ENCODE data around the gene MCEMP1. TPM values are rescaled to one million over a fixed set of nuclear protein-coding genes. Genes with fewer than 3 reads are reported as not detected.

The MCEMP1 gene
- polyA plus RNA-seq, 4 donors, result 0.03 to 1.4 (median 0.48) TPM

DNA sequence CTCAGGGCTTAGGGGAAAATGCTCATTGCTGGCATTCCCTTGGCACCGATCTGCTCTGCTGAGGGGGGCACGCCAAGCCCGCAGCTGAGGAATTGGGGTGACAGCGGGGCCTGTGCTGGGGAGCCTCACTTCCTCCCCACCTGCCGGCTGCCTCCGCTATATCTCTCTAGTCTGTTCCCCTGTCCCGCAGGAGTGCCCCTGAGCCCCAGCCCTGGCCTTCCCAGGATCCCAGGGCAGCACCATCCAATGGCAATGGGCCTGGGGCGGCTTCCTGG lies 30.5 kb upstream of the MCEMP1 start:
- no peak for DNase-seq
- no peaks in the 10 kb centered on the region for H3K4me1 ChIP-seq (ENCODE audit: control insufficient read depth in 3 of 3, insufficient read depth in 2 of 3, low read depth in 1 of 3, low read length in 2 of 3)
- FAIRE-seq, result no peak
- WGBS, 3 donors, result 83 to 92% (median 86%) methylated on average over 8 of the region's 8 CpGs
- H3K36me3 ChIP-seq (ENCODE audit: control insufficient read depth in 3 of 3, insufficient read depth in 2 of 3, low read depth in 1 of 3, low read length in 3 of 3), result peaks cover 6 to 63% (median 12%) of the 10 kb centered on the region in 3 donors
- no peak overlapping the region for H3K4me3 ChIP-seq (ENCODE audit: low read depth in 1 of 3, low read length in 3 of 3)
- H3K9me3 ChIP-seq (ENCODE audit: control insufficient read depth in 2 of 2, insufficient read depth in 1 of 2, low read depth in 1 of 2, low read length in 1 of 2), result no peaks in the 10 kb centered on the region
- peaks cover 0 to 6% (median 0%) of the 10 kb centered on the region in 3 donors for H3K27me3 ChIP-seq (ENCODE audit: control insufficient read depth in 3 of 3, insufficient read depth in 3 of 3, low read length in 3 of 3)
- H3K27ac ChIP-seq (ENCODE audit: low read depth in 1 of 3, low read length in 2 of 3), result no peak overlapping the region

GRCh38 chr19:7647156-7647555 lies 29.7 kb upstream of the MCEMP1 start:
- no peak overlapping the region for H3K27ac ChIP-seq (ENCODE audit: low read depth in 1 of 3, low read length in 2 of 3)
- H3K4me1 ChIP-seq (ENCODE audit: control insufficient read depth in 3 of 3, insufficient read depth in 2 of 3, low read depth in 1 of 3, low read length in 2 of 3), result no peaks in the 10 kb centered on the region
- DNase-seq (no peak), FAIRE-seq (no peak)
- peaks cover 4 to 55% (median 12%) of the 10 kb centered on the region in 3 donors for H3K36me3 ChIP-seq (ENCODE audit: control insufficient read depth in 3 of 3, insufficient read depth in 2 of 3, low read depth in 1 of 3, low read length in 3 of 3)
- no peak overlapping the region for H3K4me3 ChIP-seq (ENCODE audit: low read depth in 1 of 3, low read length in 3 of 3)
- no peaks in the 10 kb centered on the region for H3K9me3 ChIP-seq (ENCODE audit: control insufficient read depth in 2 of 2, insufficient read depth in 1 of 2, low read depth in 1 of 2, low read length in 1 of 2)
- H3K27me3 ChIP-seq (ENCODE audit: control insufficient read depth in 3 of 3, insufficient read depth in 3 of 3, low read length in 3 of 3), result peaks cover 0 to 7% (median 0%) of the 10 kb centered on the region in 3 donors
- WGBS, 3 donors, result 92 to 93% (median 93%) methylated on average over 21 to 26 of the region's 26 CpGs

DNA sequence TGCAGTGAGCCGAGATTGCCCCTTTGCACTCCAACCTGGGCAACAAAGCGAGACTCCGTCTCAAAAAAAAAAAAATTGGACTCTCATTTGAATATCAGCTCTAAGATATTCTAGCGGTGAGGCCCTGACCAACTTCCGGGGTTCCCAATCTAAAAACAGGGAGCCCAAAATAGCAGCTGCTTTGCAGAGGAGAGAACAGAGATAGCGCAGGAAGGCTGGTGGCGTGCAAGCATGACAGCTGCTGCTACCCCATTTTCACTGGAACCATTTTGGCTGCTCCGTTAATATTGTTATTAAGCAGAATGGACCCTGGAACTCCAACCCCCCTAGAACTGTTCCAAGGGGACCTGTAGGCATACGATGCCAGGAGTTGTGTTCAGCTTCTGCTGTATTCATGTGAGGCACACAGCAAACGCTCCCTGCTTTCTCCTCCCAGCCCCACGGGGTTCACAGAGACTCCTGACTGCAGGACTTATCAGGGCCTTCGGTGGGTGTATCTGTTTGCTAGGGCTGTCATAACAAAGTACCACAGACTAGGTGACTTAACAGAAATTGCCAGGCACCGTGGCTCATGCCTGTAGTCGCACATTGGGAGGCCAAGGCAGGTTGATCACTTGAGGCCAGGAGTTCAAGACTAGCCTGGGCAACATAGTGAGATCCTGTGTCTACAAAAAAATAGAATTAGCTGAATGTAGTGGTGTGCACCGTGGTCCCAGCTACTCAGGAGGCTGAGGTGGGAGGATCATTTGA lies 28.4 kb upstream of the MCEMP1 start:
- Histone ChIP-seq H3K9me3 (ENCODE audit: control insufficient read depth in 2 of 2, insufficient read depth in 1 of 2, low read depth in 1 of 2, low read length in 1 of 2) (no peaks in the 10 kb centered on the region), H3K4me1 (ENCODE audit: control insufficient read depth in 3 of 3, insufficient read depth in 2 of 3, low read depth in 1 of 3, low read length in 2 of 3) (no peaks in the 10 kb centered on the region), H3K27me3 (ENCODE audit: control insufficient read depth in 3 of 3, insufficient read depth in 3 of 3, low read length in 3 of 3) (peaks cover 0 to 7% (median 0%) of the 10 kb centered on the region in 3 donors), H3K36me3 (ENCODE audit: control insufficient read depth in 3 of 3, insufficient read depth in 2 of 3, low read depth in 1 of 3, low read length in 3 of 3) (peaks cover 4 to 42% (median 12%) of the 10 kb centered on the region in 3 donors), H3K4me3 (ENCODE audit: low read depth in 1 of 3, low read length in 3 of 3) (no peak overlapping the region), H3K27ac (ENCODE audit: low read depth in 1 of 3, low read length in 2 of 3) (no peak overlapping the region)
- 73 to 84% (median 78%) methylated on average over 15 of the region's 15 CpGs for WGBS, 3 donors
- FAIRE-seq (no peak), DNase-seq (no peak)

- Histone ChIP-seq H3K4me1 (ENCODE audit: control insufficient read depth in 3 of 3, insufficient read depth in 2 of 3, low read depth in 1 of 3, low read length in 2 of 3) (no peaks in the 10 kb centered on the region), H3K4me3 (ENCODE audit: low read depth in 1 of 3, low read length in 3 of 3) (no peak overlapping the region), H3K9me3 (ENCODE audit: control insufficient read depth in 2 of 2, insufficient read depth in 1 of 2, low read depth in 1 of 2, low read length in 1 of 2) (no peaks in the 10 kb centered on the region), H3K27ac (ENCODE audit: low read depth in 1 of 3, low read length in 2 of 3) (no peak overlapping the region), H3K36me3 (ENCODE audit: control insufficient read depth in 3 of 3, insufficient read depth in 2 of 3, low read depth in 1 of 3, low read length in 3 of 3) (peaks cover 4 to 31% (median 12%) of the 10 kb centered on the region in 3 donors), H3K27me3 (ENCODE audit: control insufficient read depth in 3 of 3, insufficient read depth in 3 of 3, low read length in 3 of 3) (peaks cover 0 to 7% (median 0%) of the 10 kb centered on the region in 3 donors)
- 11 to 47% (median 40%) methylated on average over 1 to 2 of the region's 2 CpGs for WGBS, 3 donors
- DNase-seq (no peak), FAIRE-seq (no peak)
These were observed 26.7 kb upstream of the MCEMP1 start for GRCh38 chr19:7650148-7650547.

- DNase-seq (peak; percentile 80 to 90), FAIRE-seq (no peak)
- Histone ChIP-seq H3K4me3 (ENCODE audit: low read depth in 1 of 3, low read length in 3 of 3) (no peak overlapping the region), H3K9me3 (ENCODE audit: control insufficient read depth in 2 of 2, insufficient read depth in 1 of 2, low read depth in 1 of 2, low read length in 1 of 2) (no peaks in the 10 kb centered on the region), H3K36me3 (ENCODE audit: control insufficient read depth in 3 of 3, insufficient read depth in 2 of 3, low read depth in 1 of 3, low read length in 3 of 3) (peaks cover 0 to 11% (median 3%) of the 10 kb centered on the region in 3 donors), H3K27ac (ENCODE audit: low read depth in 1 of 3, low read length in 2 of 3) (peak overlapping the region in 1 of 3 donors; percentile 67), H3K27me3 (ENCODE audit: control insufficient read depth in 3 of 3, insufficient read depth in 3 of 3, low read length in 3 of 3) (peaks cover 0 to 7% (median 0%) of the 10 kb centered on the region in 3 donors), H3K4me1 (ENCODE audit: control insufficient read depth in 3 of 3, insufficient read depth in 2 of 3, low read depth in 1 of 3, low read length in 2 of 3) (no peaks in the 10 kb centered on the region)
- 4 to 5% (median 4%) methylated on average over 28 of the region's 28 CpGs for WGBS, 3 donors
These were observed 24.7 kb upstream of the MCEMP1 start for GRCh38 chr19:7652061-7652641.

- Histone ChIP-seq H3K27ac (ENCODE audit: low read depth in 1 of 3, low read length in 2 of 3) (no peak overlapping the region), H3K4me1 (ENCODE audit: control insufficient read depth in 3 of 3, insufficient read depth in 2 of 3, low read depth in 1 of 3, low read length in 2 of 3) (no peaks in the 10 kb centered on the region), H3K9me3 (ENCODE audit: control insufficient read depth in 2 of 2, insufficient read depth in 1 of 2, low read depth in 1 of 2, low read length in 1 of 2) (no peaks in the 10 kb centered on the region), H3K36me3 (ENCODE audit: control insufficient read depth in 3 of 3, insufficient read depth in 2 of 3, low read depth in 1 of 3, low read length in 3 of 3) (no peaks in the 10 kb centered on the region), H3K27me3 (ENCODE audit: control insufficient read depth in 3 of 3, insufficient read depth in 3 of 3, low read length in 3 of 3) (peaks cover 0 to 13% (median 0%) of the 10 kb centered on the region in 3 donors), H3K4me3 (ENCODE audit: low read depth in 1 of 3, low read length in 3 of 3) (no peak overlapping the region)
- no peak for FAIRE-seq
- 58 to 69% (median 63%) methylated on average over 8 of the region's 8 CpGs for WGBS, 3 donors
- no peak for DNase-seq
These were observed 22.5 kb upstream of the MCEMP1 start for GRCh38 chr19:7654401-7654800.

- Histone ChIP-seq H3K4me3 (ENCODE audit: low read depth in 1 of 3, low read length in 3 of 3) (no peak overlapping the region), H3K27me3 (ENCODE audit: control insufficient read depth in 3 of 3, insufficient read depth in 3 of 3, low read length in 3 of 3) (peaks cover 0 to 11% (median 0%) of the 10 kb centered on the region in 3 donors), H3K27ac (ENCODE audit: low read depth in 1 of 3, low read length in 2 of 3) (no peak overlapping the region), H3K36me3 (ENCODE audit: control insufficient read depth in 3 of 3, insufficient read depth in 2 of 3, low read depth in 1 of 3, low read length in 3 of 3) (no peaks in the 10 kb centered on the region), H3K9me3 (ENCODE audit: control insufficient read depth in 2 of 2, insufficient read depth in 1 of 2, low read depth in 1 of 2, low read length in 1 of 2) (no peaks in the 10 kb centered on the region), H3K4me1 (ENCODE audit: control insufficient read depth in 3 of 3, insufficient read depth in 2 of 3, low read depth in 1 of 3, low read length in 2 of 3) (no peaks in the 10 kb centered on the region)
- DNase-seq, result no peak
- 67 to 78% (median 72%) methylated on average over 8 of the region's 8 CpGs for WGBS, 3 donors
- FAIRE-seq, result no peak
These were observed 21.3 kb upstream of the MCEMP1 start for GRCh38 chr19:7655581-7655980.

- DNase-seq, result no peak
- Histone ChIP-seq H3K4me3 (ENCODE audit: low read depth in 1 of 3, low read length in 3 of 3) (no peak overlapping the region), H3K4me1 (ENCODE audit: control insufficient read depth in 3 of 3, insufficient read depth in 2 of 3, low read depth in 1 of 3, low read length in 2 of 3) (no peaks in the 10 kb centered on the region), H3K27ac (ENCODE audit: low read depth in 1 of 3, low read length in 2 of 3) (peak overlapping the region in 1 of 3 donors; percentile 7), H3K27me3 (ENCODE audit: control insufficient read depth in 3 of 3, insufficient read depth in 3 of 3, low read length in 3 of 3) (peaks cover 0 to 9% (median 0%) of the 10 kb centered on the region in 3 donors), H3K9me3 (ENCODE audit: control insufficient read depth in 2 of 2, insufficient read depth in 1 of 2, low read depth in 1 of 2, low read length in 1 of 2) (no peaks in the 10 kb centered on the region), H3K36me3 (ENCODE audit: control insufficient read depth in 3 of 3, insufficient read depth in 2 of 3, low read depth in 1 of 3, low read length in 3 of 3) (no peaks in the 10 kb centered on the region)
- WGBS, 3 donors, result 18 to 42% (median 32%) methylated on average over 14 of the region's 14 CpGs
- no peak for FAIRE-seq
These were observed 19.6 kb upstream of the MCEMP1 start for GRCh38 chr19:7657131-7657751.
